OCI-LY7 (cell line): ENCODE data around the gene NDEL1. TPM values are rescaled to one million over a fixed set of nuclear protein-coding genes. Genes with fewer than 3 reads are reported as not detected.

Experiments used
- BruUV-seq: library from RNA; stranded (reverse); fragments of 400-500 nt; replicated peaks from 2 replicates; lab custom pipeline; 2021; lab: Mats Ljungman, UMichigan
- CTCF ChIA-PET: fragments of 300-600 bp; sonication (Branson Sonifier 250); formaldehyde crosslinking; loops from one replicate; lab custom pipeline; 2022; ENCODE audit warnings: antibody characterized with exemption; ENCODE audit not compliant: unreplicated experiment; lab: Charles Lee
- POLR2A ChIA-PET: fragments of 300-600 bp; sonication (Branson Sonifier 250); formaldehyde crosslinking; loops from one replicate; lab custom pipeline; 2022; ENCODE audit warnings: antibody characterized with exemption; lab: Charles Lee
- DNase-seq: peaks from one replicate; pipeline ENCODE4 v3.0.0-alpha.2; 2015; ENCODE audit warnings: low spot score
- H2AFZ ChIP-seq: fragments of 200-600 bp; sonication (generic), shearing (Covaris generic); 2 replicates; pipeline ENCODE4 v1.6.1; 2014; ENCODE audit warnings: mild to moderate bottlenecking, antibody characterized with exemption, low read length, moderate library complexity
- H3K27ac ChIP-seq: fragments of 200-600 bp; sonication (generic); 2 replicates; pipeline ENCODE4 v1.5.1; 2014; ENCODE audit warnings: mixed run types, low read depth, mild to moderate bottlenecking, moderate library complexity, low read length, inconsistent platforms; ENCODE audit not compliant: poor library complexity, severe bottlenecking
- H3K36me3 ChIP-seq: fragments of 200-600 bp; sonication (generic); 2 replicates; pipeline ENCODE4 v1.6.1; 2014; ENCODE audit warnings: mild to moderate bottlenecking, antibody characterized with exemption, low read length, moderate library complexity, mixed read lengths; ENCODE audit not compliant: insufficient read depth
- H3K4me1 ChIP-seq: fragments of 200-600 bp; sonication (generic); 2 replicates; pipeline ENCODE4 v1.5.1; 2014; ENCODE audit warnings: mild to moderate bottlenecking, low read length; ENCODE audit not compliant: insufficient read depth, poor library complexity, severe bottlenecking
- H3K4me2 ChIP-seq: fragments of 200-600 bp; sonication (generic); 2 replicates; pipeline ENCODE4 v1.6.1; 2014; ENCODE audit warnings: mild to moderate bottlenecking, low read length
- H3K4me3 ChIP-seq: fragments of 200-600 bp; sonication (generic); 2 replicates; pipeline ENCODE4 v1.5.1; 2014; ENCODE audit warnings: mild to moderate bottlenecking, low read depth, low read length; ENCODE audit not compliant: poor library complexity, severe bottlenecking
- H3K79me2 ChIP-seq: fragments of 200-600 bp; sonication (generic); 2 replicates; pipeline ENCODE4 v1.6.1; 2016; ENCODE audit warnings: low read depth, mild to moderate bottlenecking, low read length, moderate library complexity, mixed read lengths; ENCODE audit not compliant: insufficient read depth
- H3K9me2 ChIP-seq: fragments of 200-600 bp; sonication (generic); 2 replicates; pipeline ENCODE4 v1.6.1; 2016; ENCODE audit warnings: mild to moderate bottlenecking, low read length, mixed read lengths; ENCODE audit not compliant: insufficient read depth
- H3K9me3 ChIP-seq: fragments of 200-600 bp; sonication (generic); 2 replicates; pipeline ENCODE4 v1.6.1; 2014; ENCODE audit warnings: mild to moderate bottlenecking, mixed run types, low read length, mixed read lengths
- H4K20me1 ChIP-seq: fragments of 200-600 bp; sonication (generic); 2 replicates; pipeline ENCODE4 v1.6.1; 2014; ENCODE audit warnings: mild to moderate bottlenecking, antibody characterized with exemption, low read length, moderate library complexity, mixed read lengths; ENCODE audit not compliant: insufficient read depth
- CTCF ChIP-seq: fragments of 200-600 bp; sonication (generic); conservative IDR thresholded peaks from 2 replicates; pipeline ENCODE4 v1.5.1; 2014; ENCODE audit warnings: mild to moderate bottlenecking, antibody characterized with exemption, low read length, moderate library complexity, mixed read lengths
- EZH2phosphoT487 ChIP-seq: fragments of 200-600 bp; sonication (generic); IDR thresholded peaks from 2 replicates; pipeline ENCODE4 v1.6.1; 2018; ENCODE audit warnings: low read depth, borderline replicate concordance, mild to moderate bottlenecking, mixed run types, antibody characterized with exemption, low read length, moderate library complexity, mixed read lengths
- intact Hi-C: fragments of 100-400 bp; cut with micrococcal nuclease; formaldehyde crosslinking; loops from one replicate; pipeline ENCODE4 v1.10.0; 2022; ENCODE audit not compliant: unreplicated experiment
- total RNA-seq, 2 experiments: library from RNA; depleted of rRNA in 1 of 2; stranded (reverse); fragments of >200 nt in 1 of 2; shearing (Covaris generic) in 1 of 2; gene quantifications; 2 replicates each; pipeline ENCODE4 v1.2.3, GENCODE V29; 2014 to 2022

The NDEL1 gene
- total RNA-seq, 2 experiments from 2014 or later, result 37.9 to 65.7 TPM

- ChIA-PET POLR2A (interaction anchor here (1.4 kb wide), 1 partner anchor 44 kb away, joined by 4 read pairs; no protein-coding TSS in a partner anchor), CTCF (no interaction called here)
- BruUV-seq, result no TSS peak
- 0 out of 2 replicates have a peak, but pooled peaks cover 7% of the 10 kb centered on the region for H4K20me1 ChIP-seq
- H3K4me1 ChIP-seq, result peaks cover 21% of the 10 kb centered on the region
- intact Hi-C loops, result loop anchor here (5.0 kb wide), 1 partner anchor 194 kb away; the partner anchor contains the start of gene MYH10
- no peak overlapping the region for H3K4me2 ChIP-seq
- H3K4me3 ChIP-seq, result no peak overlapping the region
- no peaks in the 10 kb centered on the region for H3K9me3 ChIP-seq
- H3K79me2 ChIP-seq, result peaks cover 64% of the 10 kb centered on the region
- peaks cover 14% of the 10 kb centered on the region for H3K36me3 ChIP-seq
- TF ChIP-seq CTCF (no peak), EZH2phosphoT487 (no peak)
- no peaks in the 10 kb centered on the region for H3K9me2 ChIP-seq
- DNase-seq, result no peak
- H2AFZ ChIP-seq, result no peak overlapping the region
- no peak overlapping the region for H3K27ac ChIP-seq
Measured at GRCh38 chr17:8438441-8438840, 2.8 kb downstream of the NDEL1 start.

- Histone ChIP-seq H3K4me2 (no peak overlapping the region), H3K4me1 (peaks cover 21% of the 10 kb centered on the region), H2AFZ (no peak overlapping the region), H3K9me3 (no peaks in the 10 kb centered on the region), H3K27ac (no peak overlapping the region), H3K36me3 (peaks cover 20% of the 10 kb centered on the region), H4K20me1 (0 out of 2 replicates have a peak, but pooled peaks cover 7% of the 10 kb centered on the region), H3K79me2 (peaks cover 65% of the 10 kb centered on the region), H3K4me3 (no peak overlapping the region), H3K9me2 (no peaks in the 10 kb centered on the region)
- DNase-seq, result no peak
- TF ChIP-seq EZH2phosphoT487 (no peak), CTCF (no peak)
- ChIA-PET POLR2A (interaction anchor here (0.7 kb wide), 1 partner anchor 32 kb away, joined by 3 read pairs; no protein-coding TSS in a partner anchor), CTCF (no interaction called here)
- intact Hi-C loops, result loop anchor here (5.0 kb wide), 1 partner anchor 193 kb away; the partner anchor contains the start of gene MYH10
- BruUV-seq, result no TSS peak
Measured at GRCh38 chr17:8439681-8440080, 4.0 kb downstream of the NDEL1 start.

- Histone ChIP-seq H4K20me1 (0 out of 2 replicates have a peak, but pooled peaks cover 3% of the 10 kb centered on the region), H3K4me1 (peaks cover 15% of the 10 kb centered on the region), H3K4me3 (no peak overlapping the region), H3K27ac (no peak overlapping the region), H3K79me2 (peaks cover 60% of the 10 kb centered on the region), H3K36me3 (peaks cover 39% of the 10 kb centered on the region), H2AFZ (no peak overlapping the region), H3K9me2 (no peaks in the 10 kb centered on the region), H3K9me3 (no peaks in the 10 kb centered on the region), H3K4me2 (no peak overlapping the region)
- no TSS peak for BruUV-seq
- POLR2A ChIA-PET, result no interaction called here
- TF ChIP-seq CTCF (no peak), EZH2phosphoT487 (no peak)
- intact Hi-C loops, result no loop called here
- no peak for DNase-seq
- CTCF ChIA-PET, result no interaction called here
Measured at GRCh38 chr17:8441690-8442089, 6.0 kb downstream of the NDEL1 start.
